Middle frontal gyrus (tissue), 1 donor: ENCODE measurements around the gene NEO1.

Source experiments
- DNase-seq: peaks from one replicate; pipeline ENCODE4 v3.0.0-alpha.2; 2015; ENCODE audit warnings: low spot score; ENCODE audit errors: extremely low spot score

NEO1 gene

DNA sequence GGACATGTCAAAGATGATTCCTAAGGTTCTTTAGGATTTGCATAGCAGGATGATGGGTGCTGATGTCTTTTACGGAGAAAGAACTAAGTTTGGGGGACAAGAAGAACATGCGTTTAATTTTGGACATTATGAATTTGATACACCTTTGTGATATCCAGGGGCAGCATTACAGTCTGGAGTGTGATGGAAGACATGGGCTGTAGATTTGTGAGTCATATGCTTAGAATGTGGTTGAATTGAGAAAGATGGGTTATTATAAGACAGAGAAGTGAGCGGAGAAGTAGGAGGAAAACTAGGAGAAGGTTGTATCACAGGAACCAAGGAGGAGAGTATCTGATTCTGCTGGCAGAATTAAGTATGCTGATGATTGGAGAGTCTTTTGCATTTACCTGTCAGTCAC, 20.6 kb downstream of the NEO1 start:
- DNase-seq, result no peak

- no peak for DNase-seq
These were observed 22.0 kb downstream of the NEO1 start for GRCh38 chr15:73074241-73074640.

DNA sequence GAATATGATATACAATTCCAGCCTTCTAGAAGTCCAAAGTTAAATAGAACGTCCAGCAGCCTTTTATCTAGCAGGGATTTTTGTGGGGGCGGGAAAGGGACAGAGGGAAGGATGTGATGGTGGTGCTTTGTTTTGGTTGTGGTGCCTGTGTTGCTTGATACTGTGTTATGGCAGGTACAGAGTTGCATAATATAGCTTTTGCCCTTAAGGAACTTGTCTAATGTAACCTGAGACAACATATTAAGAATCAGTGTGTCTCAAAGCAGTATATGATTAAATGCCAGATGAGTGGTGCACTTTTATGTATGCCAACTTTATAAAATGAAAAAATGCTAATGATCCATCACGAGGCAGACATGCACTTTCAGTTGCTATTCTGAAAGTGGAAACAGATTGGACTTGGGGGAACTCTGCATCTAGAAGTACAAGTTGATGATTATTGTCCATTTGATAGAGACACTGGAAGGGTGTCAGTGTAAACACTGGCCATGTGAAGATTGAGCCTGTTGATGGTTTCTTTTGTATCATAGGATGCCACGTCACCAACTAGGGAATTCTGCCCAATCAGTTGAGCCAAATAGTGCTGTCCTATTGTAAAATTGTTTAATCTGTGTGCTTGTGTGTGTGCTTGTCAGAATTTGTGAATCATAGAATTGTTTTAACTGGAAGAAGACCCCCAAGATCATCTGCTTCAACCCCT, 23.0 kb downstream of the NEO1 start:
- DNase-seq, result no peak

DNA sequence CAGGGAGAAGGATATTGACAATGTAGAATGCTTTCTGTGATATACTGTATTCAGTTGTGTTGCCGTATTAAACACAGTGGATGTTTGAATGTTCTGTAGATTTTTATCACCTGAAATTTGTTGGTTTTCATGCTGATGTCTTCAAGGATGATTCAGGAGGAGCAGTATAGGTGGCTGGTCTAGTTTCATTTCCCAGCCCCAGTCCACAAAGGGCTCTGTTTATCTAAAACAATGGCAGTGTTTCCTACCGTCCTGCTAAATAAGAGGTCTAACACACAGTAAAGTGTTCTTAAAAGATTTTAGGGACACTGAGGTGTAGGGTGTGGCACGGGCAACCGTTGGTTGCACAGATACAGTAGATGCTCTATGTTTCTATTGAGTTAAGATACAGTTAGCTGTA, 26.0 kb downstream of the NEO1 start:
- no peak for DNase-seq

- DNase-seq, result no peak
These were observed 26.5 kb downstream of the NEO1 start for GRCh38 chr15:73078722-73079121.

DNA sequence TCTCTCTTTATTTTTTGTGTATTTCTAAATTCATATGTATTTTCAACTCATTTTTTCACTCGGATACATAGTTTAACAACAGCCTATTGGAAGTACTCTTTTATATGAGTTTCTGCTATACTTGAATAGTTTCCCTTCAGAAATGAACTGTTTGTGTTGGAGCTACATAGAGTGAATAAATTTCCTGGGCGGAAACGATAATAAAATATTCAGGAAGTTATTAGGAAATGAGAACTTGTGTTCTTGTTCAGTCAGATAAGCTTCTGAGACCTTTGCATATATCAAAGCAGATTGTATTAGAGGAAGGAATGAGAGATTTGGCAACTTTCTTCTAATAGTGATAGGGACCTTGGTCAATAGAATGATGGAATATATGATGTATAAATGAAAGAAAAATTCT, 27.3 kb downstream of the NEO1 start:
- no peak for DNase-seq

- DNase-seq, result peak; percentile 46
These were observed 29.2 kb downstream of the NEO1 start for GRCh38 chr15:73081321-73081958.

GRCh38 chr15:73082812-73083211, 30.5 kb downstream of the NEO1 start:
- no peak for DNase-seq

DNA sequence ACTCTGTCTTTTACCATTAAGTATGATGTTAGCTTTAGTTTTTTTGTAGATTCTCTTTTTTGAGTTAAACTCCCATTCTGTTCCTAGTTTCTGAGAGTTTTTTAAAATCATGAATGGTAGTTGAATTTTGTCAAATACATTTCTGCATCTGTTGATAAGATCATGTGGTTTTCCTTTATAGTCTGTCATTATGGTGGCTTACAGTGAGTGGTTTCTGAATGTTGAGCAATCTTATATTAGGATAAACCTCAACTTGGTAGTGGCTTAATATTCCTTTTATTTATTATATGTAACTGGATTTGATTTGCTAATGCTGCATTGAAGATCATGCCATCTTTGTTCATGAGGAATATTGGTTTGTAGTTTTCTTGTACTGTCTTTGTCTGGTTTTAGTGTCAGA, 34.8 kb downstream of the NEO1 start:
- DNase-seq, result no peak

DNA sequence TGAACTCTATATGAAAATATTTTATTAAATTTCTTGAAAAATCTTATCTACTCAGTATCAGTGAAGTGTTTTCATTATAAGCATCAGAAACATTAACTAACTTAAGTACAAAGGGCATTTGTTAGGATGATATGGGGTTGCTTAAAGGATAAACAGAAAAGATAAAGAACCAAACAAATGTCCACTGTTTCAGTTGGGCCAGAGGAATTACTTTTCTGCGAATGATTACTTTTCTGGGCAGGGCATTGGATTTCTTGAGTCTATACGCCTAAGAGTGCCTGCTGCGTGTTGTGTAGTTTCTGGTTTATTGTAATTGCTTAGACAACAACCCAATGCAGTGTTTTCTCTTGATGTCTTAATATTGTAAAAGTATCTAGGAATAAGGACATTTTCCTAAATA, 52.8 kb downstream of the NEO1 start:
- DNase-seq, result no peak

DNA sequence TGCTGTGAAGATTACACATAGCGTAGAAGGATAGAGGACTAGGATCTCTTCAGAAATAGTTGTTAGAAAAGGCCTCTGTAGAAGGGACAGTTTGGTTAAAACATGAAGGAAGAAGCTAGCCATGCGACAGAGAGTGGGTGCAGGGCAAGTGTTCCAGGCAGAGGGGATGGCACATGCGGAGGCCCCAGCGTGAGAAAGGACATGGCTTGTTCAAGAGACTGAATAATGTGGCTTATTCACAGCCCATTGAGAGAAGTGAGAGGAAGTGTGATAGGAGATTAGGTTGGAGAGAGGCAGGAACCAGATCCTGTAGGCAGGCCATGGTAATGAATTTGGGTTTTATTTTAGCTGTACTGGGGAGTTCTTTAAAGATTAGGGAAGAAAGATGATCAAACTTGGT, 56.4 kb downstream of the NEO1 start:
- no peak for DNase-seq

DNA sequence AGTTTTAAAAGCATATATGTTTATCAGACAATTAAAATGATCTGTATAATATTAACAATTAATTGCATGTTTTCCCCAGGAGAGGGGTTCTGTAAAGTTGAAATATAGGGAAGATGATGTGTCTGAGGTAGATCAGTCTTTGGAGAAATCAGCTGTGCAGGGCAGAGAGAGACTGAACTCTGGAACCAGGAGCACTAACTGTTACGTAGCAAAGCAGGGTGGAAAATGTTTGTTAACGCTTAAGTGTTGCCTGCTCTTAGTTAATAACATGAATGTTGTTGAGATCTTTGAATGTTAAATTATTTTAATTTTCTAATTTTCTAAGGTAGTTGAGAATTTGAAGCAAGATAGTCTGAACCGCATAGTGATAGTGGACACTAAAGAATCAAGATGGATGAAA, 57.5 kb downstream of the NEO1 start:
- no peak for DNase-seq

DNA sequence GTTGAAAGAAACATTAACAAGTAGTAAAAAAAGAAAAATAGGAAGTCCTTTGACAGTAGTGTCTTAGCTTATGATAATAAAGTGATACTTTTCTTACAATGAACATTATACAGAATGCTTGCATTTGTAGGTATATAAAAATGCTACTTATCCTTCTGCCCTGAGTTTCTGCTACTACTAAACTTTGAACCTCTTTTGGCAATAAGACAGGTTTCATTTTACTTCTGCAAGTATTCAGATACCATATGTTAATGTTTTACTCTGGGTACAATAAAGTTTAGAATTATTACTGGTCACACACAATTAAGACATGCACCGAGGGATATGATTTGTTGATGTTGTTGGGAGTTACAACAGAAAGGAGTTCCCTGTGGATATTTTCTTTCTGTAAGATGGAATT, 57.9 kb downstream of the NEO1 start:
- DNase-seq, result no peak

GRCh38 chr15:73114064-73114463, 61.8 kb downstream of the NEO1 start:
- no peak for DNase-seq

DNA sequence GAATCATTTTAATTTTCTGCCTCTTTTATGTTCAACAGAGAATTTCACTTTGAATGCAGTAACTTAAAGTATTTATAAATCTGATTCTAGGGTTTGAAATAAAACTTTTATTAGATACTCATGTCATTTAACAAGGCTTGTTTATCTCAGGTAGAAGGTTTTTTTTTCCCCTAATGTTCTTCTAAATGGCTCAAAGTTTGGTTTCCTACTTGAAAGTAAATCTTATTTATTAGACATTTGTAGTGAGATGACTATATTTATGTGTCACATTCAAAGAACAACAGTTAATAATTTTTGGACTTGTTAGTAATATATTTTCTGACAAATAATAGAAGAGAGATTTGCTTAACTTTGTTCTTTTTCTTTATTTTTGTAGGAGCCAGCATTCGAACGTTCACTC, 63.9 kb downstream of the NEO1 start:
- no peak for DNase-seq

- DNase-seq, result no peak
These were observed 65.8 kb downstream of the NEO1 start for GRCh38 chr15:73118055-73118454.

- DNase-seq, result no peak
These were observed 67.2 kb downstream of the NEO1 start for GRCh38 chr15:73119478-73119877.

- DNase-seq, result no peak
These were observed 68.0 kb downstream of the NEO1 start for GRCh38 chr15:73120269-73120668.

GRCh38 chr15:73125219-73125618, 73.0 kb downstream of the NEO1 start:
- no peak for DNase-seq

DNA sequence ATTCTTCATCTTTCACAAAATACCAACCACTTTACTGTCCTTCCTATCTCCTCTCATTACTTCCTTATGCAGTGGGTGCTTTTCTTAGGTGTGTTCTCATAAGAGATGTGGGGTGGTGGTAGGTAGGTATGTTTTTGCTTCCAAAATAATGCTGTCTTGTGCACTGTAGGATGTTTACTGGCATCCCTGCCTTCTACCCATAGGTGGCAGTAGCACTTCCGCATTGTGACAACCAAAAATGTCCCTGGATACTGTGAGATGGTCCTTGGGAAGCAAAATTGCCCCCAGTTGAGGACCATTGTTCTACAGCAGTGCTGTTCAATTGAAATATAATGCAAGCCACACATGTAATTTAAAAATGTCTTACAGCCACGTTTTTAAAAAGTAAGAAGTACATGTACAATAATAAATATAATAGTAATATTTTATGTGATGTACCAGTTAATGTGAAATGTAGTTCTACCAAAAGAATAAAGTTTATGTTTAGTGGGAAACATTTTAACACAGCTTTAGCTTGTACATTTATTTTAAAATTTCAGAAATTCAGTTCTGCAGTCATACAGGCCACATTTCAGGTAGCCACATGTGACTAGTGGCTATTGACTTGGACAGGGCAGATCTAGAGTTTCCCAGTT, 75.2 kb downstream of the NEO1 start:
- no peak for DNase-seq

- no peak for DNase-seq
These were observed 78.6 kb downstream of the NEO1 start for GRCh38 chr15:73130830-73131229.

DNA sequence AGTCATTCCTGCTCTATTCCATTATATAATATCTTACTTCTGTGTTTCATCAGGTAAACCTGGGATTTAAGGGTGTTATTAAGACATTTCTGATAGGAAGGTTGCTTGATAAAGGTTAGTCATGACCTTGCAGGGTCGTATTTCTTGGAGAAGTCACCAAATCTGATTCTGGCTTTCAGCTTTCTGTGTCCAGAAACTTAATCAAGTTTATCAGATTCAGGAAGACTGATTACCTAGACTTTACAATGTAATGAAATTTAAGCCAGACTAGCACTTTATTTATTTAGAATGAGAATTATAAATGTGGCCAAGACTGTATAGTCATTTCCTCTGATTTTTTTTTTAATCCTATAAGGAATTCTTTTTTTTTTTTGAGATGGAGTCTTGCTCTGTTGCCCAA, 81.9 kb downstream of the NEO1 start:
- DNase-seq, result no peak
